ENCODE results near the gene LAMA3.

Gene LAMA3

DNA sequence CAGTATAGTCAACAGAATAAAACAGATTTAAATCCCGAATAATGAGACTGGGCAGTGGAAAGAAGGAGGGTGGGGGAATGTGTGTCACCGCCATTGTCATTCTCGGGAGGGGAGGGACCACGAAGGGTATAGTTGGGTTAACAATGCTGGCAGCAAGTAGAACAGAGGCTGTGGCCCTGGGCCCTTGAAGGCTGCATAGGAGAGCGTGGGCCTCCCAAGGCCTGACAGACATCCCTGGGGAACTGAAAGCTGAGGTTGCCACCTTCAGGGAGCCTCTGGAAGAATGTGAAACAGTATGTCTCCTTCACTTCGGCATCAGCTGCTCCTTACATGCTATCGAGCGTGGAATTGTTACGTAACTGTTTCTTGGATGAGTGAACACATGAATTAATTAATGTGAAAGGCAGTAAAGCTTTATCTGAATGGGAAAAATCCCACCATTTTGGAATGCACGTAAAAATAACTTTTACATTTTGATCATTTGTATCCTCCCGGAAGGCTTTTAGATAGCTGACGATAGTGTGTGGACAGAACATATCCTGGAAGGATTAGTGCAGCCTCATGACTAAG is 232.5 kb downstream of the LAMA3 start:
- no peak overlapping the region for H4K91ac ChIP-seq (ENCODE audit: low read length)
- H3K4ac ChIP-seq (ENCODE audit: low read depth in 1 of 2, low read length in 2 of 2): no peak overlapping the region
- peaks cover 3% of the 10 kb centered on the region for H3K4me1 ChIP-seq (ENCODE audit: control insufficient read depth, insufficient read depth, low read depth, low read length)
- H4K8ac ChIP-seq (ENCODE audit: low read length): no peak overlapping the region
- H2BK15ac ChIP-seq (ENCODE audit: low read depth, poor library complexity, severe bottlenecking): no peak overlapping the region
- no peak overlapping the region for H3K18ac ChIP-seq (ENCODE audit: low read depth in 1 of 2, low read length in 2 of 2)
- H3K27ac ChIP-seq (ENCODE audit: low read length, poor library complexity, severe bottlenecking): no peak overlapping the region
- no peaks in the 10 kb centered on the region for H3K9me3 ChIP-seq (ENCODE audit: control insufficient read depth, low read length)
- H2BK5ac ChIP-seq (ENCODE audit: low read depth, low read length, poor library complexity, severe bottlenecking): no peak overlapping the region
- no peak overlapping the region for H2BK120ac ChIP-seq (ENCODE audit: low read depth, low read length)
- no peak overlapping the region for H3K4me3 ChIP-seq (ENCODE audit: insufficient read depth in 1 of 2, low read depth in 1 of 2, low read length in 2 of 2)
- H2AFZ ChIP-seq (ENCODE audit: low read depth, low read length): no peak overlapping the region
- no peak overlapping the region for H2BK12ac ChIP-seq (ENCODE audit: low read length in 2 of 2)
- no peak overlapping the region for H3K9ac ChIP-seq (ENCODE audit: low read length)
- no peak overlapping the region for H3K23ac ChIP-seq (ENCODE audit: low read length in 2 of 2)
- no peak overlapping the region for H3K14ac ChIP-seq (ENCODE audit: low read length in 2 of 2)
- H3K27me3 ChIP-seq (ENCODE audit: control insufficient read depth in 1 of 2, insufficient read depth in 1 of 2, low read length in 2 of 2): no peaks in the 10 kb centered on the region
- H3K79me1 ChIP-seq (replicated peaks; ENCODE audit: low read length, poor library complexity, severe bottlenecking): no peaks in the 10 kb centered on the region
- H2AK5ac ChIP-seq (ENCODE audit: low read length, severe bottlenecking): no peak overlapping the region
- H3K36me3 ChIP-seq (ENCODE audit: control insufficient read depth in 1 of 2, insufficient read depth in 2 of 2, low read depth in 1 of 2, low read length in 2 of 2): peaks cover 0 to 33% of the 10 kb centered on the region in 2 experiments
- H3K4me2 ChIP-seq (ENCODE audit: low read length, poor library complexity, severe bottlenecking): no peak overlapping the region
- 90% methylated on average over 12 of the region's 12 CpGs for WGBS
- DNase-seq: no peak

DNA sequence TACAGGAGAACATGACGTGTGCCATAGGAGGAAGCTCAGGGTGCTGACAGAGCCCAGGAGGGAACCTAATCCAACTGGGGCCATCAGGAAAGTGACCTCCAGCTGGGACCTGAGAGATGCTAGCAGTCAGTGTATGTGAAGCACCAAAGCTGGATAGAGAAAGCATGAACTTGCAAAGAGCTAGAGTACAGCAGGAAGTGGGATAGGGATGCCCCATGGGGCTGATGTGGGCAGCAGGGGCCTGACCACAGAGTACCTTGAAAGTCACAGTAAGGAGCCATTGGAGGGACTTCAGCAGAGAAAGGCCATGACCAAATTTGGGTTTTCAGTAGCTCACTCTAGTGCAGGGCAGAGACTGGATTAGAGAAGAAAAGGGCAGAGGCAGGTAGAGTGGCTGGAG is 233.7 kb downstream of the LAMA3 start:
- Histone ChIP-seq H3K23ac (ENCODE audit: low read length in 2 of 2) (no peak overlapping the region), H3K18ac (ENCODE audit: low read depth in 1 of 2, low read length in 2 of 2) (no peak overlapping the region), H2AK5ac (ENCODE audit: low read length, severe bottlenecking) (no peak overlapping the region), H3K9me3 (ENCODE audit: control insufficient read depth, low read length) (no peaks in the 10 kb centered on the region), H3K36me3 (ENCODE audit: control insufficient read depth in 1 of 2, insufficient read depth in 2 of 2, low read depth in 1 of 2, low read length in 2 of 2) (peaks cover 0 to 39% of the 10 kb centered on the region in 2 experiments), H4K8ac (ENCODE audit: low read length) (no peak overlapping the region), H3K4me1 (ENCODE audit: control insufficient read depth, insufficient read depth, low read depth, low read length) (peaks cover 3% of the 10 kb centered on the region), H3K9ac (ENCODE audit: low read length) (no peak overlapping the region), H2BK120ac (ENCODE audit: low read depth, low read length) (no peak overlapping the region), H3K4ac (ENCODE audit: low read depth in 1 of 2, low read length in 2 of 2) (no peak overlapping the region), H4K91ac (ENCODE audit: low read length) (no peak overlapping the region), H2AFZ (ENCODE audit: low read depth, low read length) (no peak overlapping the region), H3K4me2 (ENCODE audit: low read length, poor library complexity, severe bottlenecking) (no peak overlapping the region), H3K79me1 (replicated peaks; ENCODE audit: low read length, poor library complexity, severe bottlenecking) (no peaks in the 10 kb centered on the region), H3K4me3 (ENCODE audit: insufficient read depth in 1 of 2, low read depth in 1 of 2, low read length in 2 of 2) (no peak overlapping the region), H2BK12ac (ENCODE audit: low read length in 2 of 2) (no peak overlapping the region), H3K27me3 (ENCODE audit: control insufficient read depth in 1 of 2, insufficient read depth in 1 of 2, low read length in 2 of 2) (no peaks in the 10 kb centered on the region), H2BK15ac (ENCODE audit: low read depth, poor library complexity, severe bottlenecking) (no peak overlapping the region), H3K14ac (ENCODE audit: low read length in 2 of 2) (peak overlapping the region in 1 of 2 experiments; percentile 10), H3K27ac (ENCODE audit: low read length, poor library complexity, severe bottlenecking) (no peak overlapping the region), H2BK5ac (ENCODE audit: low read depth, low read length, poor library complexity, severe bottlenecking) (no peak overlapping the region)
- 97% methylated on average over 1 of the region's 1 CpG for WGBS
- DNase-seq: no peak

DNA sequence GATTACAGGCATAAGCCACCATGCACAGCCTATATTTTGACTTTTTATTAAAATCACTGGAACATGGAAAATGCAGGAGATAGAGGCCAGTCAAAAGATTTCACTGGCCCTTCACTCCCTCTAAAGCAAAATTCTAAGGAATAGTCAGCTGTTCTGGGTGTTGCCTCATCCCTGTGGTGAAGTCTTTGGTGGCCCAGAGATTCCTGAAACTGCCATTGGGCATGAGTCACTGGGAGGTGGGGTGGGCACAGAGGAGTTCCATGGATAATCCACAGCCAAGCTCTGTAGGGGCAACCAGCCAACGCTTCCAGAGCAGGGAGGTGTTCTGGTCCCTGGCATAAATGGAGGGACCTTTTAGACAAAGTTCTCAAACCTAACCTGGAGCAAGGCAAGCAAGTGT is 235.6 kb downstream of the LAMA3 start:
- Histone ChIP-seq H2BK120ac (ENCODE audit: low read depth, low read length) (no peak overlapping the region), H3K27ac (ENCODE audit: low read length, poor library complexity, severe bottlenecking) (no peak overlapping the region), H3K27me3 (ENCODE audit: control insufficient read depth in 1 of 2, insufficient read depth in 1 of 2, low read length in 2 of 2) (no peaks in the 10 kb centered on the region), H3K9me3 (ENCODE audit: control insufficient read depth, low read length) (no peaks in the 10 kb centered on the region), H3K23ac (ENCODE audit: low read length in 2 of 2) (no peak overlapping the region), H3K79me1 (replicated peaks; ENCODE audit: low read length, poor library complexity, severe bottlenecking) (no peaks in the 10 kb centered on the region), H2AK5ac (ENCODE audit: low read length, severe bottlenecking) (no peak overlapping the region), H4K91ac (ENCODE audit: low read length) (no peak overlapping the region), H3K4ac (ENCODE audit: low read depth in 1 of 2, low read length in 2 of 2) (no peak overlapping the region), H3K9ac (ENCODE audit: low read length) (no peak overlapping the region), H3K4me3 (ENCODE audit: insufficient read depth in 1 of 2, low read depth in 1 of 2, low read length in 2 of 2) (no peak overlapping the region), H3K18ac (ENCODE audit: low read depth in 1 of 2, low read length in 2 of 2) (no peak overlapping the region), H2BK15ac (ENCODE audit: low read depth, poor library complexity, severe bottlenecking) (no peak overlapping the region), H2BK5ac (ENCODE audit: low read depth, low read length, poor library complexity, severe bottlenecking) (no peak overlapping the region), H3K4me1 (ENCODE audit: control insufficient read depth, insufficient read depth, low read depth, low read length) (peaks cover 3% of the 10 kb centered on the region), H3K36me3 (ENCODE audit: control insufficient read depth in 1 of 2, insufficient read depth in 2 of 2, low read depth in 1 of 2, low read length in 2 of 2) (peaks cover 0 to 51% of the 10 kb centered on the region in 2 experiments), H3K14ac (ENCODE audit: low read length in 2 of 2) (no peak overlapping the region), H2BK12ac (ENCODE audit: low read length in 2 of 2) (no peak overlapping the region), H3K4me2 (ENCODE audit: low read length, poor library complexity, severe bottlenecking) (no peak overlapping the region), H2AFZ (ENCODE audit: low read depth, low read length) (no peak overlapping the region), H4K8ac (ENCODE audit: low read length) (no peak overlapping the region)
- DNase-seq: peak; percentile 47
- 91% methylated on average over 1 of the region's 1 CpG for WGBS

DNA sequence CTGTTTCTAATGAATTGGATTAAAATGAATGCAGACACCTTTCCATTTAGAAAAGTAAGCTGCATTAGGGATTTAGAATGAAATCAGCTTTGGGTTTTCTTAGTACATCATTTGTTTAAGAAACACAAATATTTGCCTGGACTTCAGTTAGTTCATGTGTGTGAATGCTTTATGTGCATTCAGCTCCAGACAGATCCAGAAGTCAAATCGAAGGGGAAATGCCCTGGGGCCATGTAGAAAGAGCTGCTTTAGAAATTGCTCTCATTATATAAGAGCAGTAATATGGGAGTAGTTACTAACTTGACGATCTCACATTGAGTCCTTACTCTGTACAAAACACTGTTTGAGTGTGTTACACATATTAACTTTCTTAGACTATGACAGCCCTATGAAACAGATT is 237.3 kb downstream of the LAMA3 start:
- no peak overlapping the region for H2AK5ac ChIP-seq (ENCODE audit: low read length, severe bottlenecking)
- no peak overlapping the region for H2AFZ ChIP-seq (ENCODE audit: low read depth, low read length)
- H2BK5ac ChIP-seq (ENCODE audit: low read depth, low read length, poor library complexity, severe bottlenecking): no peak overlapping the region
- no peaks in the 10 kb centered on the region for H3K27me3 ChIP-seq (ENCODE audit: control insufficient read depth in 1 of 2, insufficient read depth in 1 of 2, low read length in 2 of 2)
- H3K9ac ChIP-seq (ENCODE audit: low read length): no peak overlapping the region
- no peaks in the 10 kb centered on the region for H3K79me1 ChIP-seq (replicated peaks; ENCODE audit: low read length, poor library complexity, severe bottlenecking)
- H3K4ac ChIP-seq (ENCODE audit: low read depth in 1 of 2, low read length in 2 of 2): no peak overlapping the region
- WGBS: 90% methylated on average over 2 of the region's 2 CpGs
- no peaks in the 10 kb centered on the region for H3K9me3 ChIP-seq (ENCODE audit: control insufficient read depth, low read length)
- H4K8ac ChIP-seq (ENCODE audit: low read length): no peak overlapping the region
- H3K4me1 ChIP-seq (ENCODE audit: control insufficient read depth, insufficient read depth, low read depth, low read length): no peaks in the 10 kb centered on the region
- no peak overlapping the region for H3K4me2 ChIP-seq (ENCODE audit: low read length, poor library complexity, severe bottlenecking)
- H3K4me3 ChIP-seq (ENCODE audit: insufficient read depth in 1 of 2, low read depth in 1 of 2, low read length in 2 of 2): no peak overlapping the region
- no peak overlapping the region for H3K27ac ChIP-seq (ENCODE audit: low read length, poor library complexity, severe bottlenecking)
- H4K91ac ChIP-seq (ENCODE audit: low read length): no peak overlapping the region
- H3K18ac ChIP-seq (ENCODE audit: low read depth in 1 of 2, low read length in 2 of 2): no peak overlapping the region
- no peak overlapping the region for H3K23ac ChIP-seq (ENCODE audit: low read length in 2 of 2)
- no peak overlapping the region for H2BK15ac ChIP-seq (ENCODE audit: low read depth, poor library complexity, severe bottlenecking)
- no peak for DNase-seq
- H2BK12ac ChIP-seq (ENCODE audit: low read length in 2 of 2): no peak overlapping the region
- no peak overlapping the region for H3K14ac ChIP-seq (ENCODE audit: low read length in 2 of 2)
- H2BK120ac ChIP-seq (ENCODE audit: low read depth, low read length): no peak overlapping the region
- H3K36me3 ChIP-seq (ENCODE audit: control insufficient read depth in 1 of 2, insufficient read depth in 2 of 2, low read depth in 1 of 2, low read length in 2 of 2): peaks cover 0 to 49% of the 10 kb centered on the region in 2 experiments
